A549 (cell line): Measurements from ENCODE around the gene C14orf132. TPM values are rescaled to one million over a fixed set of nuclear protein-coding genes. Genes with fewer than 3 reads are reported as not detected.

Source experiments
- ATAC-seq, 2 experiments: fragments of 200-7000 bp in 1 of 2; fragments of >200 bp in 1 of 2; cut with Nextera tagmentation in 1 of 2; cut with Tn5 transposase in 1 of 2; 3 replicates each; pipeline versions ENCODE4 v1.8.0 to v1.9.1; 2018 to 2020; ENCODE audit warnings: mild to moderate bottlenecking in 1 of 2, moderate library complexity in 1 of 2
- CTCF ChIA-PET: fragments of 300-600 bp; sonication (Branson Sonifier 250); formaldehyde crosslinking; extraction: SDS; loops from one replicate; lab custom pipeline; 2021; ENCODE audit warnings: antibody characterized with exemption, inconsistent platforms; lab: Yijun Ruan, JAX
- POLR2A ChIA-PET: fragments of 350-600 bp; formaldehyde crosslinking; extraction: SDS; loops from one replicate; lab custom pipeline; 2021; ENCODE audit warnings: antibody characterized with exemption, inconsistent platforms; lab: Yijun Ruan, JAX
- DNase-seq, 2 experiments: peaks; one replicate each; pipeline versions ENCODE4 v3.0.0 to v3.0.0-alpha.2; 2011 to 2016; ENCODE audit warnings: low read depth in 1 of 2, low spot score in 1 of 2
- FAIRE-seq: peaks from 2 replicates; lab custom pipeline; 2011; peaks lifted over from hg19 to GRCh38; lab: Jason Lieb, UNC
- H3K27ac ChIP-seq, 2 experiments: fragments of >200 bp; sonication (Bioruptor Twin); formaldehyde crosslinking; 3 replicates each; pipeline ENCODE4 v1.5.1; 2016 to 2017
- H3K4me1 ChIP-seq: fragments of >200 bp; sonication (Bioruptor Twin); formaldehyde crosslinking; 3 replicates; pipeline ENCODE4 v1.6.1; 2016
- H3K4me2 ChIP-seq: fragments of >200 bp; sonication (Bioruptor Twin); formaldehyde crosslinking; 3 replicates; pipeline ENCODE4 v1.6.1; 2016
- H3K4me3 ChIP-seq: fragments of >200 bp; sonication (Bioruptor Twin); formaldehyde crosslinking; 3 replicates; pipeline ENCODE4 v1.5.1; 2016
- H3K9me3 ChIP-seq: fragments of >200 bp; sonication (Bioruptor Twin); formaldehyde crosslinking; 3 replicates; pipeline ENCODE4 v1.6.1; 2016
- BHLHE40 ChIP-seq: IDR thresholded peaks from 2 replicates; pipeline ENCODE4 v1.6.1; 2012; ENCODE audit warnings: low read depth, low read length, inconsistent platforms
- CBX2 ChIP-seq: fragments of 200-600 bp; sonication (generic); IDR thresholded peaks from 2 replicates; pipeline ENCODE4 v1.6.1; 2016; ENCODE audit warnings: low read depth, mild to moderate bottlenecking, borderline replicate concordance
- CBX8 ChIP-seq: fragments of 200-600 bp; sonication (generic); IDR thresholded peaks from 2 replicates; pipeline ENCODE4 v1.6.1; 2016
- CHD2 ChIP-seq: fragments of 150-350 bp; IDR thresholded peaks from 2 replicates; pipeline ENCODE4 v1.6.1; 2014; ENCODE audit warnings: low read length; ENCODE audit not compliant: partially characterized antibody
- CTCF ChIP-seq: fragments of >200 bp; sonication (Bioruptor Twin); formaldehyde crosslinking; IDR thresholded peaks from 3 replicates; pipeline ENCODE4 v1.5.1; 2016
- E2F6 ChIP-seq: IDR thresholded peaks from 2 replicates; pipeline ENCODE4 v1.6.1; 2012; ENCODE audit warnings: low read depth, borderline replicate concordance
- HES2 ChIP-seq: fragments of >200 bp; sonication (Bioruptor Twin); formaldehyde crosslinking; IDR thresholded peaks from 2 replicates; pipeline ENCODE4 v1.6.1; 2016
- HEYL ChIP-seq: fragments of 250-450 bp; sonication (Bioruptor Pico); IDR thresholded peaks from 2 replicates; pipeline ENCODE4 v1.8.0; 2021; ENCODE audit warnings: mild to moderate bottlenecking, moderate library complexity
- HOXB13 ChIP-seq: fragments of 250-450 bp; sonication (Bioruptor Pico); IDR thresholded peaks from 2 replicates; pipeline ENCODE4 v1.5.0; 2020; ENCODE audit warnings: low read depth, mild to moderate bottlenecking, moderate library complexity
- JUN ChIP-seq, 2 experiments: fragments of >200 bp; sonication (Bioruptor Twin); formaldehyde crosslinking; IDR thresholded peaks; 2 replicates in 1 of 2; 3 replicates in 1 of 2; pipeline ENCODE4 v1.6.1; 2016 to 2017
- KDM1A ChIP-seq: fragments of 200-600 bp; sonication (generic); IDR thresholded peaks from 2 replicates; pipeline ENCODE4 v1.6.1; 2016; ENCODE audit warnings: low read depth, mild to moderate bottlenecking
- MAFK ChIP-seq: fragments of 450-650 bp; IDR thresholded peaks from 2 replicates; pipeline ENCODE4 v1.6.1; 2014; ENCODE audit not compliant: partially characterized antibody
- MAX ChIP-seq: IDR thresholded peaks from 2 replicates; pipeline ENCODE4 v1.6.1; 2012
- MAZ ChIP-seq: fragments of 150-350 bp; IDR thresholded peaks from 2 replicates; pipeline ENCODE4 v1.6.1; 2014; ENCODE audit warnings: antibody characterized with exemption, low read depth, low read length, borderline replicate concordance
- NFE2L2 ChIP-seq: fragments of 150-350 bp; conservative IDR thresholded peaks from 2 replicates; pipeline ENCODE4 v1.6.1; 2014; ENCODE audit warnings: low read length
- NPAS2 ChIP-seq: fragments of 250-450 bp; sonication (Bioruptor Pico); IDR thresholded peaks from 2 replicates; pipeline ENCODE4 v1.8.0; 2022; ENCODE audit warnings: mild to moderate bottlenecking, moderate library complexity, borderline replicate concordance
- NR3C1 ChIP-seq: fragments of >200 bp; sonication (Bioruptor Twin); formaldehyde crosslinking; IDR thresholded peaks from 3 replicates; pipeline ENCODE4 v1.6.1; 2017
- PHF8 ChIP-seq: fragments of 200-600 bp; sonication (generic); IDR thresholded peaks from 2 replicates; pipeline ENCODE4 v1.6.1; 2016; ENCODE audit warnings: low read depth, mild to moderate bottlenecking, antibody characterized with exemption, moderate library complexity, borderline replicate concordance
- RAD21 ChIP-seq, 2 experiments: fragments of >200 bp in 1 of 2; sonication (Bioruptor Twin) in 1 of 2; formaldehyde crosslinking in 1 of 2; IDR thresholded peaks in 1 of 2; conservative IDR thresholded peaks in 1 of 2; 2 replicates in 1 of 2; 3 replicates in 1 of 2; pipeline ENCODE4 v1.6.1; 2012 to 2018; ENCODE audit warnings: inconsistent platforms in 1 of 2
- RARB ChIP-seq: fragments of 250-450 bp; sonication (Bioruptor Pico); IDR thresholded peaks from 2 replicates; pipeline ENCODE4 v1.8.0; 2021; ENCODE audit warnings: mild to moderate bottlenecking, moderate library complexity
- RCOR1 ChIP-seq: fragments of 150-350 bp; IDR thresholded peaks from 2 replicates; pipeline ENCODE4 v1.6.1; 2014; ENCODE audit warnings: antibody characterized with exemption, low read length, low read depth
- RFX5 ChIP-seq: fragments of 450-650 bp; IDR thresholded peaks from 2 replicates; pipeline ENCODE4 v1.7.1; 2014; ENCODE audit warnings: antibody characterized with exemption, mild to moderate bottlenecking, moderate library complexity
- RNF2 ChIP-seq: fragments of 200-600 bp; sonication (generic); IDR thresholded peaks from 2 replicates; pipeline ENCODE4 v1.6.1; 2016; ENCODE audit warnings: low read depth, mild to moderate bottlenecking, antibody characterized with exemption, moderate library complexity, borderline replicate concordance
- TP53 ChIP-seq: fragments of 250-450 bp; sonication (Bioruptor Pico); IDR thresholded peaks from 2 replicates; pipeline ENCODE4 v1.5.0; 2021; ENCODE audit warnings: mild to moderate bottlenecking, moderate library complexity
- USF2 ChIP-seq: fragments of 450-650 bp; IDR thresholded peaks from 2 replicates; pipeline ENCODE4 v1.6.1; 2014; ENCODE audit warnings: antibody characterized with exemption
- ZFP36 ChIP-seq: fragments of 450-650 bp; IDR thresholded peaks from 2 replicates; pipeline ENCODE4 v1.6.1; 2014; ENCODE audit warnings: borderline replicate concordance; ENCODE audit not compliant: partially characterized antibody
- ZNF302 ChIP-seq: fragments of 250-450 bp; sonication (Bioruptor Pico); IDR thresholded peaks from 2 replicates; pipeline ENCODE4 v1.9.0; 2021; ENCODE audit warnings: inconsistent platforms, mild to moderate bottlenecking, moderate library complexity
- WGBS: methylation state at CpG from one replicate; pipeline ENCODE4 v1.1.6; 2017; ENCODE audit errors: missing lambda C conversion rate; 5-methylcytosine and 5-hydroxymethylcytosine counted together
- polyA plus RNA-seq, 4 experiments: library from polyadenylated mRNA; depleted of rRNA in 3 of 4; stranded (reverse); fragments of >200 nt; fragmentation: RNase III in 1 of 4; extraction: RNeasy Plus Mini Kit Qiagen cat#74134 plus additional on column Dnase treatment in 1 of 4; gene quantifications; 2 replicates in 3 of 4; 3 replicates in 1 of 4; pipeline ENCODE4 v1.2.3, GENCODE V29; 2011 to 2017

The C14orf132 gene
- polyA plus RNA-seq, 2 of the 4 experiments (the other 2 are of a cell fraction): 4.6 to 8.5 TPM

GRCh38 chr14:96038558-96038919 lies 623 bp upstream of the C14orf132 start (continued):
- TF ChIP-seq HES2: no peak

- TF ChIP-seq RNF2: peak; percentile 34; the same call in 1 of the 2 replicates
- TF ChIP-seq MAX: peak; percentile 33; the same call in 1 of the 2 replicates
- TF ChIP-seq CTCF: peak; percentile 31
- TF ChIP-seq MAZ: no peak
- TF ChIP-seq E2F6: peak; percentile 38; the same call in 1 of the 2 replicates
- Histone ChIP-seq H3K27ac (peak overlapping the region; percentile 84 to 92), H3K4me2 (peak overlapping the region; percentile 93), H3K9me3 (no peaks in the 10 kb centered on the region), H3K4me3 (peak overlapping the region; percentile 87), H3K4me1 (peaks cover 16% of the 10 kb centered on the region; the same call in 2 of the 3 replicates)
- POLR2A ChIA-PET: no interaction called here
- WGBS: 0% methylated on average over 1 of the region's 56 CpGs
- FAIRE-seq: no peak
- CTCF ChIA-PET: interaction anchor here (0.6 to 2.6 kb wide), 14 partner anchors 8 to 597 kb away, joined by 3 to 7 read pairs (median 3); no protein-coding TSS in a partner anchor
- DNase-seq: peak; percentile 18 to 24
- ATAC-seq: peak; percentile 20 to 45; a peak in 5 of 6 replicates
Observed at GRCh38 chr14:96039633-96040311, 610 bp downstream of the C14orf132 start.

GRCh38 chr14:96040828-96041371 lies 1.7 kb downstream of the C14orf132 start:
- Histone ChIP-seq H3K27ac (no peak overlapping the region), H3K4me2 (peak overlapping the region; percentile 93; the same call in 1 of the 3 replicates), H3K4me3 (no peak overlapping the region), H3K4me1 (peaks cover 16% of the 10 kb centered on the region; the same call in 2 of the 3 replicates), H3K9me3 (peaks cover 5% of the 10 kb centered on the region; the same call in 1 of the 3 replicates)
- FAIRE-seq: no peak
- ChIA-PET POLR2A (no interaction called here), CTCF (interaction anchor here (1.2 to 1.3 kb wide), 3 partner anchors 9 to 235 kb away, joined by 3 read pairs; no protein-coding TSS in a partner anchor)
- no peak for TF ChIP-seq CBX8
- no peak for TF ChIP-seq KDM1A
- no peak for TF ChIP-seq HEYL (CRISPR knock-in tag)
- TF ChIP-seq USF2: no peak
- TF ChIP-seq RFX5: no peak
- no peak for TF ChIP-seq ZFP36
- ATAC-seq: no peak
- 71% methylated on average over 9 of the region's 9 CpGs for WGBS
- no peak for DNase-seq

GRCh38 chr14:96042248-96042930 lies 3.2 kb downstream of the C14orf132 start:
- ATAC-seq (no peak), DNase-seq (no peak), FAIRE-seq (no peak)
- no peak overlapping the region for H3K27ac ChIP-seq
- H3K4me3 ChIP-seq: no peak overlapping the region
- ChIA-PET POLR2A (no interaction called here), CTCF (interaction anchor here (0.6 to 1.9 kb wide), 4 partner anchors 10 to 692 kb away, joined by 3 to 8 read pairs (median 3); no protein-coding TSS in a partner anchor)
- H3K4me2 ChIP-seq: no peak overlapping the region
- H3K9me3 ChIP-seq: peaks cover 5% of the 10 kb centered on the region; the same call in 1 of the 3 replicates
- H3K4me1 ChIP-seq: peaks cover 16% of the 10 kb centered on the region; the same call in 2 of the 3 replicates
- WGBS: 36% methylated on average over 4 of the region's 4 CpGs
- TF ChIP-seq BHLHE40 (no peak), TP53 (no peak), NPAS2 (CRISPR knock-in tag) (no peak), JUN (IDR thresholded peaks at IDR 0.05) (no peak), PHF8 (no peak), HOXB13 (no peak), RAD21 (conservative IDR thresholded peaks at IDR 0.05 in 1 of 2, IDR thresholded peaks at IDR 0.05 in 1 of 2) (no peak), RCOR1 (no peak), CBX2 (no peak), NFE2L2 (no peak), MAFK (no peak), NR3C1 (no peak), ZFP36 (no peak), CHD2 (no peak), ZNF302 (no peak), RARB (no peak)
